Vagina (tissue), 2 donors: ENCODE results near the gene SYNDIG1.

Experiments used
- CTCF ChIP-seq, 3 experiments: fragments of 450-650 bp in 2 of 3; fragments of 200-600 bp in 1 of 3; sonication (generic) in 1 of 3; IDR thresholded peaks; one replicate each; pipeline ENCODE4 v1.5.1; 2017 to 2019; ENCODE audit warnings: antibody characterized with exemption in 3 of 3, mild to moderate bottlenecking in 2 of 3, moderate library complexity in 2 of 3
- POLR2A ChIP-seq, 2 donors: fragments of 450-650 bp; IDR thresholded peaks; one replicate each; pipeline ENCODE4 v1.6.1; 2017; ENCODE audit warnings: antibody characterized with exemption in 2 of 2, mild to moderate bottlenecking in 2 of 2, moderate library complexity in 2 of 2

- TF ChIP-seq POLR2A (IDR thresholded peaks at IDR 0.05) = no peak
- TF ChIP-seq CTCF (IDR thresholded peaks at IDR 0.05) = no peak
These were observed 111.4 kb downstream of the SYNDIG1 start for GRCh38 chr20:24580855-24581254.
